ENCODE results near the gene RMI2. TPM values are rescaled to one million over a fixed set of nuclear protein-coding genes. Genes with fewer than 3 reads are reported as not detected.
"Not testable (repeated sequence)": the region's sequence is repeated elsewhere in the genome, so short reads cannot be mapped to it uniquely, and the experiment has no call there.

Gene RMI2
- total and polyA plus RNA-seq, 8 donors = 2.3 to 79.9 (median 8.3) TPM

DNA sequence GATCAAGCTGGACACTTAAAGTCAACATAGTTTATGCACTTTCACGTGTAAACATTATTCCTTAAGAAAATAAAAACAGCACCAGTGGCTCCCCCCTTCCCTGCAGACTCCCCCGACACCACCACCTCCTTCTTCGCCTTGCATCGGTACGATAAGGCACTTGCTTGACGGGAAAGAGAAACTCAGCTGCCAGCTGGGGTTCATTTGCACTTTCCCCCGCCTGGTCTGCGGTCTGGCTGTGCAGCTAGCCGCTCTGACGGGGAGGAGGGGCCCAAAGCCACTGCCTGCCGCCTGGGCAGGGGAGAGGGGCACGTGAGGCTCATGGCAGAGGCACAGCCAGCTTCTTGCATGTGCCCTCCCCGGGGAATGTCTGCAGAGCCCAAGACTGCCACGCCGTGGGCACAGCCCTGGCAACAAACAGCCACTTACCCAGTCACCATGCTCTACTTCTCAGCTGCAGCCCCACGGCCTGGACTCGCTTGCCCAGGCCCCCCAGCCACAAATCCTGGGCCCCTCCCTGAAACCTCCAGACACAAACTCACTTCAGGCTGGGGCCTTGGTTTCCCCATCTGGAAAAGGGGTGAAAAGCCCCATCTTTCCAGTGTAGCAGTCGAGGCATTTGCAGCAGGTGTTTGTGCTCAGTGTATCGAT is 47.6 kb upstream of the RMI2 start:
- Histone ChIP-seq H3K27ac (peak overlapping the region; percentile 25 to 73 (median 61)), H3K4me3 (peak overlapping the region; percentile 12 to 27 (median 22)), H3K36me3 (no peaks in the 10 kb centered on the region), H3K9me3 (no peaks in the 10 kb centered on the region), H3K27me3 (no peaks in the 10 kb centered on the region), H3K4me1 (peaks cover 16 to 28% (median 25%) of the 10 kb centered on the region in 4 donors)
- intact Hi-C loops (cut with DNase I; ENCODE audit: low total_unique reads) = no loop called here
- peak; percentile 91 to 92 for DNase-seq
- TF ChIP-seq, protein P1, sequence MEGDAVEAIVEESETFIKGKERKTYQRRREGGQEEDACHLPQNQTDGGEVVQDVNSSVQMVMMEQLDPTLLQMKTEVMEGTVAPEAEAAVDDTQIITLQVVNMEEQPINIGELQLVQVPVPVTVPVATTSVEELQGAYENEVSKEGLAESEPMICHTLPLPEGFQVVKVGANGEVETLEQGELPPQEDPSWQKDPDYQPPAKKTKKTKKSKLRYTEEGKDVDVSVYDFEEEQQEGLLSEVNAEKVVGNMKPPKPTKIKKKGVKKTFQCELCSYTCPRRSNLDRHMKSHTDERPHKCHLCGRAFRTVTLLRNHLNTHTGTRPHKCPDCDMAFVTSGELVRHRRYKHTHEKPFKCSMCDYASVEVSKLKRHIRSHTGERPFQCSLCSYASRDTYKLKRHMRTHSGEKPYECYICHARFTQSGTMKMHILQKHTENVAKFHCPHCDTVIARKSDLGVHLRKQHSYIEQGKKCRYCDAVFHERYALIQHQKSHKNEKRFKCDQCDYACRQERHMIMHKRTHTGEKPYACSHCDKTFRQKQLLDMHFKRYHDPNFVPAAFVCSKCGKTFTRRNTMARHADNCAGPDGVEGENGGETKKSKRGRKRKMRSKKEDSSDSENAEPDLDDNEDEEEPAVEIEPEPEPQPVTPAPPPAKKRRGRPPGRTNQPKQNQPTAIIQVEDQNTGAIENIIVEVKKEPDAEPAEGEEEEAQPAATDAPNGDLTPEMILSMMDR (IDR thresholded peaks at IDR 0.05) = peak in 1 of 7 experiments; percentile 43
- TF ChIP-seq POLR2A (IDR thresholded peaks at IDR 0.05) = no peak
- TF ChIP-seq POLR2AphosphoS5 (IDR thresholded peaks at IDR 0.05) = peak; percentile 37 to 86 (median 66)
- TF ChIP-seq EP300 (IDR thresholded peaks at IDR 0.05) = no peak
- WGBS, 5 donors = 6 to 10% (median 7%) methylated on average over 15 to 19 of the region's 19 CpGs

DNA sequence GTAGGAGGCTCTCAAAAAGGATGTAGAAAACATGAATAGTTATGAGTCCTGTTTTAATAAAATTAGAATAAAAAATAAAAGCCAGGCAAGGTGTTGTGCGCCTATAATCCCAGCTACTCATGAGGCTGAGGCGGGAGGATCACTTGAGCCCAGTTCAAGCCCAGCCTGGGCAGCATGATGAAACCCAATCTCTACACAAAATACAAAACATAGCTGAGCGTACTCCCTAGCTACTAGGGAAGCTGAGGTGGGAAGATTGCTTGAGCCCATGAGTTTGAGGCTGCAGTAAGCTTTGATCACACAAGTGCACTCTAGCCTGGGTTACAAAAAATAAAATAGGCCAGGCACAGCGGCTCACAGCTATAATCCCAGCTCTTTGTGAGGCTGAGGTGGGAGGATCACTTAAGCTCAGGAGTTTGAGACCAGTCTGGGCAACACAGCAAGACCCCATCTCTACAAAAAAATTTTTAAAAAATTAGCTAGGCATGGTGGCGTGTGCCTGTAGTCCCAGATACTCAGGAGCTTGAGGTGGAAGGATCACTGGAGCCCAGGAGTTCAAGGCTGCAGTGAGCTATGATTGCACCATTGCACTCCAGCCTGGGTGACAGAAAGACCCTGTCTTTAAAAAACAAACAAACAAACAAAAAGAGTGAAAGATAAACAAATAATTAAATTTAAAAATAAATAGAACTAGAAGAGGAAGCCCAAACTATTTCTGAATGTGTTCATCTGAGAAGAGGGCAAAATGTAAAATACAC is 46.9 kb upstream of the RMI2 start:
- Histone ChIP-seq H3K9me3 (no peaks in the 10 kb centered on the region), H3K27me3 (no peaks in the 10 kb centered on the region), H3K36me3 (no peaks in the 10 kb centered on the region), H3K27ac (peak overlapping the region in 4 of 5 donors; percentile 56 to 73 (median 64)), H3K4me1 (peaks cover 20 to 35% (median 30%) of the 10 kb centered on the region in 4 donors), H3K4me3 (no peak overlapping the region)
- DNase-seq = no peak
- 76 to 93% (median 87%) methylated on average over 5 of the region's 5 CpGs for WGBS, 5 donors
- TF ChIP-seq POLR2AphosphoS5 (IDR thresholded peaks at IDR 0.05) = no peak
- TF ChIP-seq POLR2A (IDR thresholded peaks at IDR 0.05) = no peak
- no peak for TF ChIP-seq EP300 (IDR thresholded peaks at IDR 0.05)
- TF ChIP-seq, protein P1 (IDR thresholded peaks at IDR 0.05) = no peak
- intact Hi-C loops (cut with DNase I; ENCODE audit: low total_unique reads) = no loop called here

DNA sequence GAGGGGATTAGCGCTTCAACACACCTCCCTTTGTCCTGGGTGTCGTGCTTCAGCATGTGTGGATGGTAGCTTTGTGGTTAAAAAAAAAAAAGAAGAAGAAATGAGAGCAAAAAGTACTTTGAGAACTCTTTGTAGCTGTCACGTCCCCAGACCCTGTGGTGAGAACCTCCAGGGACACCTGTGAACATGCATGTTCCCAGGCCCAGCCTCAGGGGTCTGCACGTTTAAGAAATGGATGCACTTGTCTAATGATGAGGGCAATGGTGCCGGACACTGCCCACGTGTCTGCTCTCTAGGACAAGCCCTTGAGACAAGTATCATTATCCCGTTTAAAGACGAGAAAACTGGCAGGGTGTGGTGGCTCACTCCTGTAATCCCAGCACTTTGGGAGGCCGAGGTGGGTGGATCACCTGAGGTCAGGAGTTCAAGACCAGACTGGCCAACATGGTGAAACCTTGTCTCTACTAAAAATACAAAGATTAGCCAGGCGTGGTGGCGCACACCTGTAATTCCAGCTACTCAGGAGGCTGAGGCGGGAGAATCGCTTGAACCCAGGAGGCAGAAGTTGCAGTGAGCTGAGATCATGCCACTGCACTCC is 46.2 kb upstream of the RMI2 start:
- H3K36me3 ChIP-seq; H3K27ac ChIP-seq; intact Hi-C loops (cut with DNase I; ENCODE audit: low total_unique reads); H3K4me3 ChIP-seq; H3K27me3 ChIP-seq; DNase-seq; H3K9me3 ChIP-seq: not testable (repeated sequence)
- H3K4me1 ChIP-seq = peaks cover 20 to 41% (median 35%) of the 10 kb centered on the region in 4 donors
- WGBS, 5 donors = 83 to 91% (median 88%) methylated on average over 13 of the region's 13 CpGs

DNA sequence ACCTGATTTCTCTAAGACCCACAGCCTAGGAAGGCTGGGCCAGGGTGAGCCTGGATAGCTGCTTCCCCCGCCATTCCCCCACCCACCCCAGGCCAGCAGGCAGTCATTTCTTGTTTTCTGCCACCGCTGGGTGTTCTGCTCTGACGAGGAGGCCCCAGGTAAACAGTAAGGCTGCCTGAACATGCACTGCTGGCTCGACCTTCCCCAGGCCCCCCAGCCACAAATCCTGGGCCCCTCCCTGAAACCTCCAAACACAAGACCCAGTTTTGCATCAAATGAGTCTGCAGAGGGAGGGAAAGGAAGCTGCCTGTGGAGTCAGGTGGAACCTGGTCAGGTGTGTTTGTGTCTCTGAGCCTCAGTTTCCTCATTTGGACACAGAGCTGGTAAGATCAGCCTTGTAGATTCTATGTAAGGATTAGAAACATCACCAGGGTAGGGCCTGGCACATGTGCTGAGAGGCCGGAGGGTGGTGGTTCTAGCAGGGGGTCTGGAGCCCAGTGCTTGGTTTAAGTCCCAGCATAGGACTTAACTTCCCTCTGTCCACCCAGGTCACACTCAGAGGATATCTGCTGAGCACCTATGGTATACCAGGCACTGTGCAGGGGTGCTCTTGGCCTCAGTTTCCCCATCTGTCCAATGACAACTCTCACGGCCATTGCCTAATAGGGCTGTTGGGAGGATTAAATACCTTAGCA is 45.2 kb upstream of the RMI2 start:
- Histone ChIP-seq H3K27me3 (no peaks in the 10 kb centered on the region), H3K9me3 (no peaks in the 10 kb centered on the region), H3K4me3 (no peak overlapping the region), H3K4me1 (peaks cover 20 to 41% (median 35%) of the 10 kb centered on the region in 4 donors), H3K27ac (no peak overlapping the region), H3K36me3 (no peaks in the 10 kb centered on the region)
- intact Hi-C loops (cut with DNase I; ENCODE audit: low total_unique reads) = no loop called here
- peak in 1 of 2 donors; percentile 35 for DNase-seq
- 73 to 91% (median 74%) methylated on average over 6 of the region's 6 CpGs for WGBS, 5 donors
- TF ChIP-seq EP300 (IDR thresholded peaks at IDR 0.05) (no peak), POLR2A (IDR thresholded peaks at IDR 0.05) (no peak), POLR2AphosphoS5 (IDR thresholded peaks at IDR 0.05) (no peak)
- TF ChIP-seq, protein P1 (IDR thresholded peaks at IDR 0.05) = no peak
